GM18870 (cell line): ENCODE measurements around the gene UCHL5.

Experiments
- ATAC-seq: cut with Tn5 transposase; IDR thresholded peaks from one replicate; pipeline ENCODE4 v1.9.1; 2021; ENCODE audit warnings: moderate library complexity; ENCODE audit not compliant: unreplicated experiment

The UCHL5 gene

GRCh38 chr1:192968323-192968722 is 90.8 kb downstream of the UCHL5 start:
- ATAC-seq: no peak

DNA sequence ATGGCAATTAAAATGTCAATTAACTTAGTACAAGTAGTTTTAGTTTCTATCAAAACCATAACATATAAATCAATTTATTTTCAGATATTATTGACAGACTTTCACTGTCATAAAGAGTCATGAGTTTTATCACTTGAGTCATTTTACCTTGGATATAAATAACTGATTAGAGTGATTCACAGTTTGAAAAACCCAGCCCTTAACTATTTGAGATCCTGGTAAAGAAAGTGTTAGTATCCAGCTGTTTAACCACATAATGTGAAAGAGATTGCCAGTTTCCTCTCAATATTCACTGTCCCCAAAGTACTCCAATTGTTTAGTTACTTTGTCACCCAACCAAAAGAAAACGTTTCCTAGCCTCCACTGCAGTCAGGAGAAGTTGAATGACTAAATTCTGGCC is 91.3 kb downstream of the UCHL5 start:
- ATAC-seq: no peak

GRCh38 chr1:192967211-192967877 is 91.8 kb downstream of the UCHL5 start:
- ATAC-seq: no peak

GRCh38 chr1:192966073-192966472 is 93.1 kb downstream of the UCHL5 start:
- no peak for ATAC-seq

DNA sequence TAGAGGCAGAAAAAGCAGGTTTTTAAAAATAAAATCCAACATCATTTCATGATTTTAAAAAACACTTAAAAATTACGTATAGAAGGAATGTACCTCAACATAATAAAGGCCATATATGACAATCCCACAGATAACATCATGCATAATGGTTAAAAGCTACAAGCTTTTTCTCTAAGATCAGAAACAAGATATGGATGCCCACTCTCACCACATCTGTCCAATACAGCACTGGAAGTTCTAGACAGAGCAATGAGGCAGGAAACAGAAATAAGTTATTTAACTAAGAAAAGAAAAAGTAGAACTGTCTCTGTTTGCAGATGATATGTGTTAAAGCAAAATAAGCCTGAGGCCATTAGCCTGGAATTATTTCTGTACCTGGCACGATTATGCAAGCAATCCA is 96.3 kb downstream of the UCHL5 start:
- ATAC-seq: no peak
